GM19455 (cell line): Measurements from ENCODE around the gene LMNA.
A peak's percentile ranks its signal among the peaks of the same experiment; 100 is the strongest.
"Not testable (repeated sequence)": the region's sequence is repeated elsewhere in the genome, so short reads cannot be mapped to it uniquely, and the experiment has no call there.

ENCODE experiments used
- ATAC-seq: cut with Tn5 transposase; IDR thresholded peaks from one replicate; pipeline ENCODE4 v1.9.1; 2021; ENCODE audit not compliant: unreplicated experiment

LMNA gene

DNA sequence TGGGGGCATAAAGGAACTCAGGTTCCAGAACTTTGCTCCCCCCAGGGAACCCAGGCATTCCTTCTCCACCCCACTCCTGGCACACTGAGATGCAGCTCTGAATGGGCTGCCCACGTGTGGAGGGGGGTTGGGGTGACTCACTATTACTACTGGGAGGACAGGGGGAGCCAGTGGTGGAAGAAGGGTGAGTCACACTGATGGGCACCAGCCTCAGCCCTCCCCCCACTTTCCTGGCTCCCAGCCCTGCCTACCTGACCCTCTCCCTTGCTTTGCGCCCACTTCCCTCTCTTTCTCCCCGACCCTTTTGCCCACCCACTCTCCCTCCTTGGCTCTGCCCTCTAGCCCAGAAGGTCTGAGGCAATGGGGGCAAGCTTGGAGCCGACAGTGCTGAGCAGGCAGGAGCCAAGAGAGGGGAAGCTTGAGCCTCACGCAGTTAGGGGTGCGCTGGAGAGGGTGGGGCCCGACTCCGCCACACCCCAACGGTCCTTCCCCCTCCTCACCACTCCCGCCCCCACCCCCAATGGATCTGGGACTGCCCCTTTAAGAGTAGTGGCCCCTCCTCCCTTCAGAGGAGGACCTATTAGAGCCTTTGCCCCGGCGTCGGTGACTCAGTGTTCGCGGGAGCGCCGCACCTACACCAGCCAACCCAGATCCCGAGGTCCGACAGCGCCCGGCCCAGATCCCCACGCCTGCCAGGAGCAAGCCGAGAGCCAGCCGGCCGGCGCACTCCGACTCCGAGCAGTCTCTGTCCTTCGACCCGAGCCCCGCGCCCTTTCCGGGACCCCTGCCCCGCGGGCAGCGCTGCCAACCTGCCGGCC lies at the start of gene LMNA:
LMNA (plus strand) TSS at position 611 of the 818 bp plus-strand sequence. CDS start 208 bp downstream, outside the sequence.
- peak; percentile 83 for ATAC-seq

- ATAC-seq: no peak
Observed at GRCh38 chr1:156065212-156065611, 49.3 kb upstream of the LMNA start.

DNA sequence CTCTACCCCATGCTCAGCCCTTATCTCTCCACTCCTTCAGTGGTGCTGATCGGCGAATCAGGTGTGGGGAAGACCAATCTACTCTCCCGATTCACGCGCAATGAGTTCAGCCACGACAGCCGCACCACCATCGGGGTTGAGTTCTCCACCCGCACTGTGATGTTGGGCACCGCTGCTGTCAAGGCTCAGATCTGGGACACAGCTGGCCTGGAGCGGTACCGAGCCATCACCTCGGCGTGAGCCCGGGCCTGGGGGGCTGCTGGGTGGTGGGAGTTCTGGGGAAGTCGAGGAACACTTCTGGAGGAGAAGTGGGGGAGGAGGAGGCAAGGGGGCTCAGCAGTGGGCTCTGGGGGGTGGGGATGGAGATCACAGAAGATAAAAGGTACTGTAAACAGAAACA lies 48.6 kb upstream of the LMNA start:
- no peak for ATAC-seq

GRCh38 chr1:156067262-156067661 lies 47.2 kb upstream of the LMNA start:
- no peak for ATAC-seq

DNA sequence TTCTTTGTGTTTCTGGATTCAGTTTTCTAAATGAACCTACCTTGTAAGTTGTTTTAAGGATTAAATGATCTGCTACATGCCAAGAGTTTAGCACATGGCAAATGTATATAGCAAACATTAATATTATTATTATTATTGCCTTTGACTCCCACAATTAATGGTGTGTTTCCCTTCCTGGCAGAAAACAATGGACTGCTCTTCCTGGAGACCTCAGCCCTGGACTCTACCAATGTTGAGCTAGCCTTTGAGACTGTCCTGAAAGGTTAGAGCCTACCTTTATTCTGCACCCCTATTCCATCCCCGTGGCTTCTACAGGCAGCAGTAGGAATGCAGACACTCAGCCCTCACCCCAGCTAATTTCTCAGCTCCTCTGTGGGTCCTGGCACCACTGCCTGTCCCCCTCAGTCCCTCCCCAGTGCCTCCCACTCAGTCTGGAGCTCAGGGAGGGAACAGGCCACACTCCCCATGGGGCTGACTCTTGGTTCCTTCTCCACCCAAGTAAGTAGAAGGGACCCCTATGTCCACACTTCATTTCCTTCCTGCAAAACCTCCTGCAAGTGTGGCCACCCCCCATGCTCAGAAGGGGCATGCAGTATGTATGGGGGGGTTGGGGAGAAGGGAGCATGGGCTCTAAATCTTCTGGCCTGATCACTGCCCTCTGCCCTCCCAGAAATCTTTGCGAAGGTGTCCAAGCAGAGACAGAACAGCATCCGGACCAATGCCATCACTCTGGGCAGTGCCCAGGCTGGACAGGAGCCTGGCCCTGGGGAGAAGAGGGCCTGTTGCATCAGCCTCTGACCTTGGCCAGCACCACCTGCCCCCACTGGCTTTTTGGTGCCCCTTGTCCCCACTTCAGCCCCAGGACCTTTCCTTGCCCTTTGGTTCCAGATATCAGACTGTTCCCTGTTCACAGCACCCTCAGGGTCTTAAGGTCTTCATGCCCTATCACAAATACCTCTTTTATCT lies 44.7 kb upstream of the LMNA start:
- no peak for ATAC-seq

DNA sequence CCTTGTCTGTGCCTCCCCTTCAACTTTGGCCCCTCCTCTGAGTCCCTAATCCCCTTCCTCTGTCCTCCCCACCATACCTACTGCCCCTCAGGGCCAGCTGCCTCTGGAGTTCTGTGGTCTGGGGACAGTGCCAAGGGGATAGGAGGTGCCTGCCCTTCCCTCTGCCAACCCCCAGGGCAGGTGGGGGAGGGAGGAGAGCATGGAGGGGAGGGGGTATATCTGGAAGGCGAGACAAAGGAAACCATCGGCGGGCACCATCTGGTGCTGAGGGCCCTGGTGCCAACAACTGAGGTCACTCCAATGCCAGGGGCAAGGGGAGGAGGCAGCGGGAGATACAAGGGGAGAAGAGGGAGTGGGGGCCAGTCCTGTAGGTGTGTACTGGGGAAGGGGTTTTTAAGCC lies 44.0 kb upstream of the LMNA start:
- no peak for ATAC-seq

DNA sequence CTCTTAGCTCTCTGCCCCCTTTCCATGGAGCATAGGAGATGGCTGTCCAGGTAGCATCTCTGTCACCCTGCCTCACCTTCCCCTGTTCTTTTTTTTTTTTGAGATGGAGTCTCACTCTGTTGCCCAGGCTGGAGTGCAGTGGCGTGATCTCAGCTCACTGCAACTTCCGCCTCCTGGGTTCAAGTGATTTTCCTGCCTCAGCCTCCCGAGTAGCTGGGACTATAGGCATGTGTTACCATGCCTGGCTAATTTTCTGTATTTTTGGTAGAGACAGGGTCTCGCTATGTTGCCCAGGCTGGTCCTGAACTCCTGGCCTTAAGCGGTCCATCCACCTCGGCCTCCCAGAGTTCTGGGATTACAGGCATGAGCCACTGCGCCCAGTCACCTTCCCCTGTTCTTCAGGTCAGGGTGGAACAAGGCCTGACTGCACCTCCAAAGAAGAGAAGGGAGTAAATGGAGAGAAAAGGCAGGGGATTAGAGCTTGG lies 43.1 kb upstream of the LMNA start:
- not testable (repeated sequence) for ATAC-seq

DNA sequence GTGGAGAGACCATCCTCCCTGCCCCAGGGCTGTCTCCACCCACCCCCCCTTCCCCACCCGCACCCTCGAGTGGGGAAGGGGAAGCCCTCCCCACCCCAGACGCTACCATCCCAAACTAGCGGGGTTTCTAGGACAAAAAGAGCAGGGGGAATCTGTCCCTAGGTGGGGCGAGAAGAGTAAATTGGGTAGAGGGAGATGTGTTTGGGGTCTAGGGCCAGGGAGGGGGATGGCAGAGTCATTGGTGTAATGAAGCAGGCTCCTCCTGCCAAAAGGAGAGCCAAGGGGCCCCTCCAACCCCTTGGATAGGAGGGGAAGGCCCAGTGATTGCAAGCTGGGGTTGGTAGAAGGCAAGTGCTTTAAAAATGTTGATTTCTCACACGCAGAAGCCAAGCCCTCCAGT lies 42.3 kb upstream of the LMNA start:
- no peak for ATAC-seq

DNA sequence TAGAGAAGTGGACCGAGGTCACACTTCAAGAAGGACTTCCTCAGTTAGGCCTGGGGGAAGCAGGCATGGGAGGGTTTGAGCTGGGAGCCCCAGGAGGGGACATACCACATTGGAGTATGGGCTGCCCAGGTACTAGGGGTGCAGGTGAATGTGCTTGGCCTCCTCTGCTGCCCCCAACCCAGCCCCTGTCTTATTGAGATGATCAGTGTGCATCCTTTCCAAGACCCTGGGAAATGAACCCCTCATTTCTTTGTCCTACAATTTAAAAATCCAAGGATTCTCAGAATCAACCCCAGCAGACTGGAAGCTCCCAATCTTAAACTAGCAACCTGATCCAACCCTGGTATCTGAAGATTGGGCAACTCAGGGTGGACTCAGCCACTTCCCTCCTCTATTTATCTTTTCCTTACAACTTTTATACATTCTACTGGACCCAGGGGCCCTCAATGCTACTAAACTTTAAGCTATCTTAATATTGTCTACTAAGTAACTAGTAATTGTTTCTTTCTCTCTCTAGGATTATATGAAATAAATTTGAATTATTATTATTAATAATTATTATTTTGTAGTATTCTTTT lies 41.3 kb upstream of the LMNA start:
- no peak for ATAC-seq

GRCh38 chr1:156073740-156074139 lies 40.8 kb upstream of the LMNA start:
- ATAC-seq: no peak

GRCh38 chr1:156074661-156075060 lies 39.9 kb upstream of the LMNA start:
- ATAC-seq: no peak

DNA sequence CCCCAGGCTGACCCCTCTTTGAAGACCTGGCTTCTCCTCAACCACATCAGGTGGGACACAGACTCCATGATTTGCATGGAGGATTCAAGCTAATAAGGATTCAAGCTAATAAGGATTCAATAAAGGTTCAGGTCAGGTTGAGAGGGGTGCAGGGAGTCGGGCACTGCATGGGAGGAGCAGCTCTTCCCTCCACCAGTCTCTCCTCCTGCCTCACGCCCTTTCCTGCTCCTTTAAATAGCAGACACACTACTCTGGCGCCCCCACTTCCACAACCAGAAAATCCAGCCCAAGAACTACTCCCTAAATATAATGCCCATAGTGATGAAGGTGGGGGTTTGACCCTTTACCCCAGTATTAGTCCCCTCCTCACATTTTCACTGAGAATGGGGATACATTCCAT lies 39.3 kb upstream of the LMNA start:
- ATAC-seq: no peak

- no peak for ATAC-seq
Observed at GRCh38 chr1:156075775-156076204, 38.7 kb upstream of the LMNA start.

GRCh38 chr1:156076609-156077429 lies 37.7 kb upstream of the LMNA start:
- peak; percentile 71 for ATAC-seq

- ATAC-seq: no peak
Observed at GRCh38 chr1:156077430-156077760, 37.1 kb upstream of the LMNA start.

DNA sequence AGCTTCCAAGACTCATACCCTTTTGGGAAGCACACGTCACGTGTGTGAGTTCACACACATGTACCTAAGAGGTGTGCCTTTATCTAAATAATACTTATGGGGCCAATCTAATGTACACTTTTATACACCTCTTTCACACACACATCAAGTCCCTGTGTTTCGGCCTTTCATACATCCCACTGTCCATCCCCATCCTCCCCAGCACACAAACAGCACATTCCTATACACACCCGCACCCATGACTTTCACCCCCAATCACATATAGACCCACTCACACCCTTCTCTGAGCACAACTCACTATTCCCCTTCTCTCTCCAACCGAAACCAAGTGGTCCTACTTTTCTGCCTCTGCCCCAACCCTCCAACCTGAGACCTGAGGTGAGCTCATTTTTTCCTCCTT lies 35.8 kb upstream of the LMNA start:
- no peak for ATAC-seq

DNA sequence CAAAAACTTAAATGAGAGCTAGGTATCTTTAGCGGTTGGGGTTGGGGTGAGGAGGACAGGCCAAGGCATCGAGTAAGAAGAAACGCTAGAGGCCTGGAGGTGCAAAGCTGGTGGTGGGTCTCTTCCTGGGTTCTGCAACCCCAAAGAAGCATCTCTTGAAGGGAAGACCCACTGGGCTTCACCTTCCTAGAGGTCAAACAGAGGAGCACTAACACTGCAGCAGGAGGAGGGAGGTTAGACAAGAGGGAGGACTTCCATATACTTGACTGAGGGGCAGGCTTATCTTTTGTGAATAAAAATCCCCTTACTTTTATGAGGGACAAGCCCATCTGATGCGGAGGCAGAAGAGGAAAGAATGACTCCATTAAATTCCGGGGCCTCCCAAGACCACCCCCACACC lies 34.7 kb upstream of the LMNA start:
- ATAC-seq: no peak

- no peak for ATAC-seq
Observed at GRCh38 chr1:156080241-156080862, 34.2 kb upstream of the LMNA start.

DNA sequence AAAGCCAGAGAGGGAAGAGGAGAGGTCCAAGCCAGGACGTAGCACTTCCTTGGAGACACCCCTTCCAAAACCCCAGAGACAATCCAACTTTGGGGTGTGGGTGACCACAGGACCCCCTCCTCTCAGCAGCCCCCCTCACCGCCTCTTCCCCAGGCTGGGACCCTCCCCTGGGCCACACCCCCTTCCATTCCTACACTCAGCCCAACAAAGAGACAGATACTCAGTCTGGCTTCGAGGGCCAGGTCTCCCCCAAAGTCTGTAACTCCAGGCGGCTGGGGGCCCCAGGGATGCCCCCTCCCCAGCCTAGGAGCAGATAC lies 33.7 kb upstream of the LMNA start:
- no peak for ATAC-seq

- no peak for ATAC-seq
Observed at GRCh38 chr1:156081180-156081916, 33.2 kb upstream of the LMNA start.
